Endothelial cell of umbilical vein (primary cell): Measurements from ENCODE around the gene MACF1. TPM values are rescaled to one million over a fixed set of nuclear protein-coding genes. Genes with fewer than 3 reads are reported as not detected.

Source experiments
- BruUV-seq: library from RNA; stranded (reverse); fragments of 400-500 nt; replicated peaks from 2 replicates; lab custom pipeline; 2021; lab: Mats Ljungman, UMichigan
- CTCF ChIA-PET: fragments of 300-600, 350-600 bp; sonication (Branson Sonifier 250); formaldehyde crosslinking; loops from one replicate; lab custom pipeline; 2021; ENCODE audit warnings: antibody characterized with exemption, inconsistent platforms; lab: Charles Lee
- POLR2A ChIA-PET: fragments of 300-600, 350-600 bp; sonication (Branson Sonifier 250); formaldehyde crosslinking; loops from one replicate; lab custom pipeline; 2021; ENCODE audit warnings: antibody characterized with exemption, inconsistent platforms; lab: Charles Lee
- DNase-seq: peaks from one replicate; pipeline ENCODE4 v3.0.0-alpha.2; 2011; ENCODE audit warnings: low read depth, low spot score
- FAIRE-seq: peaks from 2 replicates; lab custom pipeline; 2011; peaks lifted over from hg19 to GRCh38; lab: Jason Lieb, UNC
- H2AFZ ChIP-seq: 2 replicates; pipeline ENCODE4 v1.6.0; 2012; ENCODE audit warnings: low read depth, low read length, control low read depth, inconsistent platforms
- H3K27ac ChIP-seq: 2 replicates; pipeline ENCODE4 v1.5.1; 2011; ENCODE audit warnings: low read depth, mild to moderate bottlenecking, control low read depth, low read length, moderate library complexity; ENCODE audit not compliant: insufficient read depth
- H3K27me3 ChIP-seq, 2 experiments: 2 replicates each; pipeline versions ENCODE4 v1.6.0 to v1.6.1; 2011; ENCODE audit warnings: low read length in 2 of 2, mixed read lengths in 1 of 2; ENCODE audit not compliant: control insufficient read depth in 2 of 2, insufficient read depth in 2 of 2
- H3K36me3 ChIP-seq, 2 experiments: 2 replicates in 1 of 2; 3 replicates in 1 of 2; pipeline ENCODE4 v1.5.1; 2011; ENCODE audit warnings: low read length in 2 of 2, mild to moderate bottlenecking in 1 of 2, moderate library complexity in 1 of 2; ENCODE audit not compliant: control insufficient read depth in 2 of 2, insufficient read depth in 2 of 2; ENCODE audit errors: extremely low read depth in 1 of 2
- H3K4me1 ChIP-seq: 3 replicates; pipeline ENCODE4 v1.5.1; 2011; ENCODE audit warnings: mild to moderate bottlenecking, low read length; ENCODE audit not compliant: control insufficient read depth, insufficient read depth; ENCODE audit errors: extremely low read depth
- H3K4me2 ChIP-seq: 2 replicates; pipeline ENCODE4 v1.6.1; 2011; ENCODE audit warnings: low read length, control low read depth, mixed read lengths; ENCODE audit not compliant: insufficient read depth
- H3K4me3 ChIP-seq, 3 experiments: fragments of 200-600 bp in 1 of 3; sonication (generic), shearing (Covaris generic) in 1 of 3; replicated peaks in 1 of 3; 2 replicates each; pipeline ENCODE4 v1.5.1; 2011 to 2016; ENCODE audit warnings: control low read depth in 3 of 3, low read length in 3 of 3, mild to moderate bottlenecking in 2 of 3, inconsistent platforms in 1 of 3, low read depth in 1 of 3, moderate library complexity in 1 of 3; ENCODE audit not compliant: insufficient read depth in 1 of 3
- H3K79me2 ChIP-seq: 2 replicates; pipeline ENCODE4 v1.6.0; 2012; ENCODE audit warnings: low read length, inconsistent platforms; ENCODE audit not compliant: control insufficient read depth, insufficient read depth
- H3K9ac ChIP-seq: replicated peaks from 2 replicates; pipeline ENCODE3; 2011; ENCODE audit warnings: low read length, control low read depth; ENCODE audit not compliant: insufficient read depth; ENCODE audit errors: extremely low read depth
- H3K9me1 ChIP-seq: replicated peaks from 3 replicates; pipeline ENCODE4 v1.6.0; 2011; ENCODE audit warnings: mild to moderate bottlenecking, low read length; ENCODE audit not compliant: control insufficient read depth, insufficient read depth; ENCODE audit errors: extremely low read depth
- H3K9me3 ChIP-seq: replicated peaks from 2 replicates; pipeline ENCODE4 v1.5.1; 2012; ENCODE audit warnings: low read length, inconsistent platforms; ENCODE audit not compliant: control insufficient read depth, insufficient read depth
- H4K20me1 ChIP-seq: replicated peaks from 2 replicates; pipeline ENCODE3; 2011; ENCODE audit warnings: mild to moderate bottlenecking, low read length; ENCODE audit not compliant: control insufficient read depth, insufficient read depth; ENCODE audit errors: extremely low read depth
- CTCF ChIP-seq, 2 donors: IDR thresholded peaks; 1 replicate in 1 of 2; 2 replicates in 1 of 2; pipeline ENCODE4 v1.5.1; 2011; ENCODE audit warnings: low read length in 2 of 2, mild to moderate bottlenecking in 2 of 2, moderate library complexity in 2 of 2, control low read depth in 1 of 2, inconsistent platforms in 1 of 2, low read depth in 1 of 2; ENCODE audit not compliant: insufficient read depth in 1 of 2; ENCODE audit errors: extremely low read depth in 1 of 2
- EZH2 ChIP-seq: IDR thresholded peaks from 2 replicates; pipeline ENCODE4 v1.6.1; 2012; ENCODE audit warnings: borderline replicate concordance, low read depth, mild to moderate bottlenecking, moderate library complexity, low read length, inconsistent platforms; ENCODE audit not compliant: severe bottlenecking
- FOS ChIP-seq: IDR thresholded peaks from 2 replicates; pipeline ENCODE4 v1.6.1; 2011; ENCODE audit warnings: mild to moderate bottlenecking, low read length, moderate library complexity, borderline replicate concordance; ENCODE audit not compliant: insufficient read depth
- GATA2 ChIP-seq: IDR thresholded peaks from 2 replicates; pipeline ENCODE4 v1.7.0; 2011; ENCODE audit warnings: low read depth, mild to moderate bottlenecking, moderate library complexity, mixed read lengths, low read length; ENCODE audit not compliant: insufficient read length, insufficient read depth
- JUN ChIP-seq: IDR thresholded peaks from 2 replicates; pipeline ENCODE4 v1.6.1; 2011; ENCODE audit warnings: borderline replicate concordance, low read depth; ENCODE audit not compliant: insufficient read length, insufficient read depth
- MAX ChIP-seq: IDR thresholded peaks from 2 replicates; pipeline ENCODE4 v1.6.1; 2011; ENCODE audit not compliant: insufficient read depth, insufficient read length
- MYC ChIP-seq: IDR thresholded peaks from one replicate; pipeline ENCODE4 v1.6.1; 2011; ENCODE audit warnings: mild to moderate bottlenecking, low read depth, low read length
- POLR2A ChIP-seq: IDR thresholded peaks from 2 replicates; pipeline ENCODE4 v1.6.1; 2012; ENCODE audit warnings: low read depth, mild to moderate bottlenecking, control low read depth, low read length
- POLR2AphosphoS5 ChIP-seq: IDR thresholded peaks from 2 replicates; pipeline ENCODE4 v1.6.1; 2012; ENCODE audit warnings: low read depth, mild to moderate bottlenecking, control low read depth, low read length, moderate library complexity; ENCODE audit not compliant: insufficient read depth
- dilution Hi-C: fragments of 300-500 bp; cut with MboI; formaldehyde crosslinking; loops from one replicate; pipeline ENCODE4 v1.15.0; 2019; ENCODE audit warnings: low sequenced_read_pairs; ENCODE audit not compliant: extremely low pct_ligation_motif_present
- intact Hi-C: fragments of 100-400 bp; cut with micrococcal nuclease; formaldehyde crosslinking; loops from one replicate; pipeline ENCODE4 v1.10.0; 2022
- polyA plus RNA-seq, 4 experiments: library from polyadenylated mRNA; depleted of rRNA in 3 of 4; stranded (reverse) in 3 of 4; unstranded in 1 of 4; fragments of >200 nt; gene quantifications; 2 replicates each; pipeline versions ENCODE4 v1.2.1 to v1.2.3, GENCODE V29; 2011 to 2012; ENCODE audit warnings: missing spikeins in 1 of 4
- total RNA-seq: library from RNA; stranded (reverse); gene quantifications from 2 replicates; pipeline ENCODE4 v1.2.3, GENCODE V29; 2021

The MACF1 gene
- total and polyA plus RNA-seq, 2 donors (not counting 3 experiments of a cell fraction or from before 2014, with no cell fraction given): 122 to 587 TPM

GRCh38 chr1:39488793-39489566 lies 284.5 kb downstream of the MACF1 start:
- dilution Hi-C loops: no loop called here
- TF ChIP-seq JUN: no peak
- TF ChIP-seq MAX: no peak
- TF ChIP-seq FOS: no peak
- no peak for TF ChIP-seq POLR2A
- no peak for TF ChIP-seq POLR2AphosphoS5
- no peak for TF ChIP-seq GATA2
- no peak for TF ChIP-seq EZH2
- no peak for TF ChIP-seq MYC
- TF ChIP-seq CTCF (IDR thresholded peaks at IDR 0.05; ENCODE audit: extremely low read depth in 1 of 2, insufficient read depth in 1 of 2, low read depth in 1 of 2, low read length in 2 of 2): no peak
- Histone ChIP-seq H3K9ac (no peak overlapping the region), H3K79me2 (no peaks in the 10 kb centered on the region), H3K27ac (no peak overlapping the region), H3K9me3 (no peaks in the 10 kb centered on the region), H3K4me1 (peaks cover 6% of the 10 kb centered on the region), H3K27me3 (peaks cover 7 to 12% of the 10 kb centered on the region in 2 experiments), H4K20me1 (no peaks in the 10 kb centered on the region), H3K9me1 (no peaks in the 10 kb centered on the region), H3K4me3 (no peak overlapping the region), H3K36me3 (peaks cover 15 to 22% of the 10 kb centered on the region in 2 experiments), H2AFZ (no peak overlapping the region), H3K4me2 (no peak overlapping the region)
- CTCF ChIA-PET: interaction anchor here (1.6 to 3.2 kb wide), 4 partner anchors 8 to 390 kb away, joined by 4 to 22 read pairs (median 6); no protein-coding TSS in a partner anchor
- POLR2A ChIA-PET: no interaction called here
- intact Hi-C loops: no loop called here
- no TSS peak for BruUV-seq
- no peak for DNase-seq
- no peak for FAIRE-seq
